A549 (cell line): ENCODE data around the gene MC2R.

Experiments used
- BHLHE40 ChIP-seq: IDR thresholded peaks from 2 replicates; pipeline ENCODE4 v1.6.1; 2012; ENCODE audit warnings: low read depth, low read length, inconsistent platforms
- EP300 ChIP-seq, 2 experiments: fragments of >200 bp; sonication (Bioruptor Twin); formaldehyde crosslinking; IDR thresholded peaks; 2 replicates in 1 of 2; 3 replicates in 1 of 2; pipeline ENCODE4 v1.6.1; 2016 to 2017
- POLR2A ChIP-seq: IDR thresholded peaks from 2 replicates; pipeline ENCODE4 v1.6.1; 2012; ENCODE audit warnings: mild to moderate bottlenecking, low read length
- TF ChIP-seq, protein P1 (sequence below): fragments of 450-650 bp; IDR thresholded peaks from 2 replicates; pipeline ENCODE4 v1.6.1; 2014; ENCODE audit warnings: antibody characterized with exemption
- TF ChIP-seq, protein P2 (sequence below): fragments of >200 bp; sonication (Bioruptor Twin); formaldehyde crosslinking; IDR thresholded peaks from 3 replicates; pipeline ENCODE4 v1.5.1; 2016

DNA sequence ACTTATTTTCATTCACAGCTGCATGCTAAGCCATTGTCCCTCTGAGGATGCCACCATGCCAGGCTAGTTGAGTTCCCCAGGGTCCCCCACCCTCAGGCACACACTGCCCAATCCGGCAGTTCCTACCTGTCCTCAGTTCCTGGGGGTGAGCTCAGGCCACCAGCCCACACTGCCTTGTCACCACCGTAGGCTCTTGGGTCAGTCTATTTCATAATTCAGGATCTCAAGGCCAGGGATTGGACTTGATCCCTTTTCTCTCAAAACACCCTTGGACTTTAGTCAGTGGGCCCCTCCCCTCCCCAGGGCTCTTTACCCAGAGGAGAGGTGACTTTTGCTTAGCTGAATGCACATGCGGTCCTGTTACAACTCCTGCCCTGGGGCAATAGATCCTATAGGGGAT is 18.7 kb upstream of the MC2R start:
- TF ChIP-seq EP300 (IDR thresholded peaks at IDR 0.05), result no peak
- TF ChIP-seq POLR2A, result no peak
- TF ChIP-seq, protein P1, sequence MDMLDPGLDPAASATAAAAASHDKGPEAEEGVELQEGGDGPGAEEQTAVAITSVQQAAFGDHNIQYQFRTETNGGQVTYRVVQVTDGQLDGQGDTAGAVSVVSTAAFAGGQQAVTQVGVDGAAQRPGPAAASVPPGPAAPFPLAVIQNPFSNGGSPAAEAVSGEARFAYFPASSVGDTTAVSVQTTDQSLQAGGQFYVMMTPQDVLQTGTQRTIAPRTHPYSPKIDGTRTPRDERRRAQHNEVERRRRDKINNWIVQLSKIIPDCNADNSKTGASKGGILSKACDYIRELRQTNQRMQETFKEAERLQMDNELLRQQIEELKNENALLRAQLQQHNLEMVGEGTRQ, result no peak
- no peak for TF ChIP-seq BHLHE40
- TF ChIP-seq, protein P2, sequence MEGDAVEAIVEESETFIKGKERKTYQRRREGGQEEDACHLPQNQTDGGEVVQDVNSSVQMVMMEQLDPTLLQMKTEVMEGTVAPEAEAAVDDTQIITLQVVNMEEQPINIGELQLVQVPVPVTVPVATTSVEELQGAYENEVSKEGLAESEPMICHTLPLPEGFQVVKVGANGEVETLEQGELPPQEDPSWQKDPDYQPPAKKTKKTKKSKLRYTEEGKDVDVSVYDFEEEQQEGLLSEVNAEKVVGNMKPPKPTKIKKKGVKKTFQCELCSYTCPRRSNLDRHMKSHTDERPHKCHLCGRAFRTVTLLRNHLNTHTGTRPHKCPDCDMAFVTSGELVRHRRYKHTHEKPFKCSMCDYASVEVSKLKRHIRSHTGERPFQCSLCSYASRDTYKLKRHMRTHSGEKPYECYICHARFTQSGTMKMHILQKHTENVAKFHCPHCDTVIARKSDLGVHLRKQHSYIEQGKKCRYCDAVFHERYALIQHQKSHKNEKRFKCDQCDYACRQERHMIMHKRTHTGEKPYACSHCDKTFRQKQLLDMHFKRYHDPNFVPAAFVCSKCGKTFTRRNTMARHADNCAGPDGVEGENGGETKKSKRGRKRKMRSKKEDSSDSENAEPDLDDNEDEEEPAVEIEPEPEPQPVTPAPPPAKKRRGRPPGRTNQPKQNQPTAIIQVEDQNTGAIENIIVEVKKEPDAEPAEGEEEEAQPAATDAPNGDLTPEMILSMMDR, result no peak
